ENCODE measurements around the gene TXNDC2. TPM values are rescaled to one million over a fixed set of nuclear protein-coding genes. Genes with fewer than 3 reads are reported as not detected.

TXNDC2 gene
- total and polyA plus RNA-seq, 9 of the 15 experiments (the other 6 are each of a cell fraction or from before 2014, with no cell fraction given) = 1.2 to 4.9 (median 2.3) TPM

DNA sequence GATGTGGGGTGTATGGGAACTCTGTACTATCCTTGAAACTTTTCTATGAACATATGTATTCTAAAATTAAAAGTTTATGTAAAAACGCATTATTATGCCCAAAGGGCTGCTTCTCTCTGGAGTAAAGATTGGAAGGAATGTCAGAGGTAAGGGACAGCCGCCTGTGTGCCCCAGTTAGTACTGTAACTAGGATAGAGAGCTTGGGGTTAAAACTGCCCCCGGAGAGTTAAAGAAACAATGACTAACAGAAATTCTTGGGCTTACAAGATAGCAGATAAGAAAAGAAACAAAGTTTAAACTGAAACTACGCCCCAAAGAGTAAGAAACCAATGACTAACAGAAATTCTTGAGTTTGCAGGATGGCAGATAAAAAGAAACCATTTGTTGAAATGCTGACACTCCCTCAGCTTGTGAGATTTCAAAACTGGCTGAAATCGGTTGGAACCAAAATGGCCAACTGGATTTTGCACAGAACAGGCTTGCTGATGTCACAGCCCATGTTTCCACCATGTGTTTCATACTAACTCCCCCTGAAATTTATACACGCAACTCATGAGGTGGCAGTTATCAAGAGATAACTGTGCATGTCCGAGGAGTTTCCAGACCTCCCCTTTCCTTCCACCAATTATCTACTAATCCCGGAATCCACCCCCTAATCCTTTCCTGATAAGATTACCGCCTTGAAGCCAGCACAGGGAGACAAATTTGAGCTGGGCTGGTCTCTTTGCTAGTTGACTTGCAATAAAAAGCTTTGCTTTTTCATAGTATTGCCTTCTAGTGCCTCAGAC, 8.7 kb upstream of the TXNDC2 start (continued):
- TF ChIP-seq, protein P1, sequence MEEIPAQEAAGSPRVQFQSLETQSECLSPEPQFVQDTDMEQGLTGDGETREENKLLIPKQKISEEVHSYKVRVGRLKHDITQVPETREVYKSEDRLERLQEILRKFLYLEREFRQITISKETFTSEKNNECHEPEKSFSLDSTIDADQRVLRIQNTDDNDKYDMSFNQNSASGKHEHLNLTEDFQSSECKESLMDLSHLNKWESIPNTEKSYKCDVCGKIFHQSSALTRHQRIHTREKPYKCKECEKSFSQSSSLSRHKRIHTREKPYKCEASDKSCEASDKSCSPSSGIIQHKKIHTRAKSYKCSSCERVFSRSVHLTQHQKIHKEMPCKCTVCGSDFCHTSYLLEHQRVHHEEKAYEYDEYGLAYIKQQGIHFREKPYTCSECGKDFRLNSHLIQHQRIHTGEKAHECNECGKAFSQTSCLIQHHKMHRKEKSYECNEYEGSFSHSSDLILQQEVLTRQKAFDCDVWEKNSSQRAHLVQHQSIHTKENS (CRISPR knock-in tag; IDR thresholded peaks at IDR 0.05) = no peak
- TF ChIP-seq POLR2G (IDR thresholded peaks at IDR 0.05; ENCODE audit: low read depth, low read length) = no peak
- TF ChIP-seq, protein P2, sequence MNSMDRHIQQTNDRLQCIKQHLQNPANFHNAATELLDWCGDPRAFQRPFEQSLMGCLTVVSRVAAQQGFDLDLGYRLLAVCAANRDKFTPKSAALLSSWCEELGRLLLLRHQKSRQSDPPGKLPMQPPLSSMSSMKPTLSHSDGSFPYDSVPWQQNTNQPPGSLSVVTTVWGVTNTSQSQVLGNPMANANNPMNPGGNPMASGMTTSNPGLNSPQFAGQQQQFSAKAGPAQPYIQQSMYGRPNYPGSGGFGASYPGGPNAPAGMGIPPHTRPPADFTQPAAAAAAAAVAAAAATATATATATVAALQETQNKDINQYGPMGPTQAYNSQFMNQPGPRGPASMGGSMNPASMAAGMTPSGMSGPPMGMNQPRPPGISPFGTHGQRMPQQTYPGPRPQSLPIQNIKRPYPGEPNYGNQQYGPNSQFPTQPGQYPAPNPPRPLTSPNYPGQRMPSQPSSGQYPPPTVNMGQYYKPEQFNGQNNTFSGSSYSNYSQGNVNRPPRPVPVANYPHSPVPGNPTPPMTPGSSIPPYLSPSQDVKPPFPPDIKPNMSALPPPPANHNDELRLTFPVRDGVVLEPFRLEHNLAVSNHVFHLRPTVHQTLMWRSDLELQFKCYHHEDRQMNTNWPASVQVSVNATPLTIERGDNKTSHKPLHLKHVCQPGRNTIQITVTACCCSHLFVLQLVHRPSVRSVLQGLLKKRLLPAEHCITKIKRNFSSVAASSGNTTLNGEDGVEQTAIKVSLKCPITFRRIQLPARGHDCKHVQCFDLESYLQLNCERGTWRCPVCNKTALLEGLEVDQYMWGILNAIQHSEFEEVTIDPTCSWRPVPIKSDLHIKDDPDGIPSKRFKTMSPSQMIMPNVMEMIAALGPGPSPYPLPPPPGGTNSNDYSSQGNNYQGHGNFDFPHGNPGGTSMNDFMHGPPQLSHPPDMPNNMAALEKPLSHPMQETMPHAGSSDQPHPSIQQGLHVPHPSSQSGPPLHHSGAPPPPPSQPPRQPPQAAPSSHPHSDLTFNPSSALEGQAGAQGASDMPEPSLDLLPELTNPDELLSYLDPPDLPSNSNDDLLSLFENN (IDR thresholded peaks at IDR 0.05; ENCODE audit: low read depth in 2 of 2, low read length in 2 of 2) = peak in 1 of 2 experiments; percentile 87; a peak in 2 of 4 replicates
- TF ChIP-seq, protein P3, sequence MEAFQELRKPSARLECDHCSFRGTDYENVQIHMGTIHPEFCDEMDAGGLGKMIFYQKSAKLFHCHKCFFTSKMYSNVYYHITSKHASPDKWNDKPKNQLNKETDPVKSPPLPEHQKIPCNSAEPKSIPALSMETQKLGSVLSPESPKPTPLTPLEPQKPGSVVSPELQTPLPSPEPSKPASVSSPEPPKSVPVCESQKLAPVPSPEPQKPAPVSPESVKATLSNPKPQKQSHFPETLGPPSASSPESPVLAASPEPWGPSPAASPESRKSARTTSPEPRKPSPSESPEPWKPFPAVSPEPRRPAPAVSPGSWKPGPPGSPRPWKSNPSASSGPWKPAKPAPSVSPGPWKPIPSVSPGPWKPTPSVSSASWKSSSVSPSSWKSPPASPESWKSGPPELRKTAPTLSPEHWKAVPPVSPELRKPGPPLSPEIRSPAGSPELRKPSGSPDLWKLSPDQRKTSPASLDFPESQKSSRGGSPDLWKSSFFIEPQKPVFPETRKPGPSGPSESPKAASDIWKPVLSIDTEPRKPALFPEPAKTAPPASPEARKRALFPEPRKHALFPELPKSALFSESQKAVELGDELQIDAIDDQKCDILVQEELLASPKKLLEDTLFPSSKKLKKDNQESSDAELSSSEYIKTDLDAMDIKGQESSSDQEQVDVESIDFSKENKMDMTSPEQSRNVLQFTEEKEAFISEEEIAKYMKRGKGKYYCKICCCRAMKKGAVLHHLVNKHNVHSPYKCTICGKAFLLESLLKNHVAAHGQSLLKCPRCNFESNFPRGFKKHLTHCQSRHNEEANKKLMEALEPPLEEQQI (IDR thresholded peaks at IDR 0.05) = no peak
- TF ChIP-seq TGIF2 (CRISPR knock-in tag; IDR thresholded peaks at IDR 0.05) = no peak
- peak; percentile 76; the same call in 1 of the 2 replicates for TF ChIP-seq CEBPG (CRISPR knock-in tag; IDR thresholded peaks at IDR 0.05)
- TF ChIP-seq CEBPG (tag; conservative IDR thresholded peaks at IDR 0.05 in 1 of 2, IDR thresholded peaks at IDR 0.05 in 1 of 2) = peak; percentile 84 to 91
- TF ChIP-seq RAD51 (IDR thresholded peaks at IDR 0.05; ENCODE audit: borderline replicate concordance, low read depth) = no peak; the same call in 1 of the 2 replicates
- peak; percentile 95 for TF ChIP-seq MAFG (tag; conservative IDR thresholded peaks at IDR 0.05)
- TF ChIP-seq, protein P4, sequence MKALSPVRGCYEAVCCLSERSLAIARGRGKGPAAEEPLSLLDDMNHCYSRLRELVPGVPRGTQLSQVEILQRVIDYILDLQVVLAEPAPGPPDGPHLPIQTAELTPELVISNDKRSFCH (CRISPR knock-in tag; IDR thresholded peaks at IDR 0.05) = no peak
- TF ChIP-seq, protein P4 (tag; IDR thresholded peaks at IDR 0.05) = peak; percentile 74; the same call in 1 of the 2 replicates
- no peak for TF ChIP-seq ZNF140 (CRISPR knock-in tag; IDR thresholded peaks at IDR 0.05)
- TF ChIP-seq TRIM24 (IDR thresholded peaks at IDR 0.05) = peak; percentile 85 to 92
- TF ChIP-seq, protein P5, sequence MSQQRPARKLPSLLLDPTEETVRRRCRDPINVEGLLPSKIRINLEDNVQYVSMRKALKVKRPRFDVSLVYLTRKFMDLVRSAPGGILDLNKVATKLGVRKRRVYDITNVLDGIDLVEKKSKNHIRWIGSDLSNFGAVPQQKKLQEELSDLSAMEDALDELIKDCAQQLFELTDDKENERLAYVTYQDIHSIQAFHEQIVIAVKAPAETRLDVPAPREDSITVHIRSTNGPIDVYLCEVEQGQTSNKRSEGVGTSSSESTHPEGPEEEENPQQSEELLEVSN (IDR thresholded peaks at IDR 0.05; ENCODE audit: borderline replicate concordance in 1 of 2, extremely low read depth in 1 of 2, insufficient read depth in 1 of 2, insufficient read length in 1 of 2, low read depth in 1 of 2, low read length in 1 of 2, poor library complexity in 1 of 2, severe bottlenecking in 1 of 2) = peak; percentile 65 to 71
- no peak for TF ChIP-seq SOX6 (IDR thresholded peaks at IDR 0.05)
- no peak for TF ChIP-seq CHD1 (IDR thresholded peaks at IDR 0.05; ENCODE audit: low read length)
- TF ChIP-seq ARID1B (IDR thresholded peaks at IDR 0.05) = no peak

Measured in K562 (cell line).